NCI-H1417 (cell line): Measurements from ENCODE around the gene LGI2.

Experiments used
- DNase-seq, 3 experiments: peaks; one replicate each; lab custom pipeline; 2025; lab: John Stamatoyannopoulos, UW

The LGI2 gene

DNA sequence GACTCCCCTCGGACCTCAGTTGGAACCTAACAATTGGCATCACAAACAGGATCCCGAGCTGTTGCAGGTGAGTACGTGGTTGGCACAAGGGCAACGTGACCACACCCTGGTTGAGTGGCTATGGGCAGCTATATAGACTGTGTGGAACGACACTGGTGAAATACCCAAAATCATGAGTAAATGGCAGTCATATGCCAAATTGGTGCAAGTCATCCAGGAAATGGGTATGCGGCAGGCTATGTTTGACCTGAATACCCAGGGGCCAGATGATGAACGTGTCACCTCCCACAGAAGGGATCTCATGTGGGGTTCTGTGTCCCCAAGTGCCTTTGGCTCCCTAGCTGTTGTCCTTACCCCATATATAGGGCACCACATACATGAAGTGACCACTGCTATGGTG lies 64.7 kb downstream of the LGI2 start:
- DNase-seq = no peak

DNA sequence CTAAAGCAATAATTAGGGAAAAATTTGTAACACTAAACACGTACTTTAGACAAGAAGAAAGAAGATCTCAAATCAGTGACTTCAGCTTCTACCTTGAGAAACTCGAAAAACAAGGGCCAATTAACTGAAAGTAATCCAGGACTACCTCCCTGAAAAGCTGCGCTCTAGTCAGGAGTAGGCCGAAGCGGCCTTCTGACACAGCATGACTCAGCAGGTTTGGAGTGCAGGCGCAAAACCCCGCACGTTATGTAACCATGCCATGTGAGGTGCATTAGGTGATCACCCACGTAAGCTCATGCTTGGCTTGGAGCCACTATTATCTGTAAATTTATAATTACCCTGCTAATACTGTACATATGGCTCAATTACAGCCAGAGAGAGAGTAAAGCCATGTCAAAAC lies 65.1 kb downstream of the LGI2 start:
- peak in 2 of 3 experiments; percentile 4 to 24 for DNase-seq

DNA sequence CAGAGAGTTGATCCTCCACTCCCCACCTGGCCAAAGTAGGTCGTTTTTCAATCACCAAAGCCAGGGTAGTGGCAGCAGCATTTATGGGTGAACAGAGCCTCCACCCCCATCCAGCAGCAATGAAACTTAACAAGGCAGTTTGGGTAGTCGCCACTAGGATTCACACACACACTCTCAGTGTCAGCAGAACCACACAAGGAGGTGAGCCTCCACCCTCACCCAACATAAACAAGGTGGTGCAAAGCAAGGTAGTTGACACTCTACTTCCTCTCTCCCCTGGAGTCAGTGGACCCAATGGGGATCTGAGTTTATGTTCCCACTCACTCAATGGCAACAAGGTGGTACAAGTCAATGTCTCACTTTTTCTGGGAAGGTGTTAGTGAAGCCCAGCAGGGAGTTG lies 67.5 kb downstream of the LGI2 start:
- DNase-seq = no peak

DNA sequence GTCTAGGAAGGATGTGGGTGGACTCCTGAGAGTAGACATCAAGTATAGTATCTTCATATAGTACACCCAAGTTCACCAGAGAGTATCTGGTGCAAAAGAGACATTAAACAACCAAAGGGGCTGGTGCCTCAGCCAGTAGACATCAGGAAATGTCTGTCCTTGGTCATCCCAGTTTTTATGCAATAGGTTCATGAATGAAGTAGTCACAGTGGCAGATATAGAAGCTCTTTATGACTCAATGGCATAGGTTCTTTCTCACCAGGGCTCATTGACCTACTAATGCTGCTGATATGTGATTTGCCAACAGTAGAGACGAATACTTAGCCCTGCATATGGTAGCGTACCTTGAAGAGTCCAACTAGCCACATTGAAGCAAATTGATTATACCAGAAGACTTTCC lies 72.9 kb downstream of the LGI2 start:
- DNase-seq = no peak

DNA sequence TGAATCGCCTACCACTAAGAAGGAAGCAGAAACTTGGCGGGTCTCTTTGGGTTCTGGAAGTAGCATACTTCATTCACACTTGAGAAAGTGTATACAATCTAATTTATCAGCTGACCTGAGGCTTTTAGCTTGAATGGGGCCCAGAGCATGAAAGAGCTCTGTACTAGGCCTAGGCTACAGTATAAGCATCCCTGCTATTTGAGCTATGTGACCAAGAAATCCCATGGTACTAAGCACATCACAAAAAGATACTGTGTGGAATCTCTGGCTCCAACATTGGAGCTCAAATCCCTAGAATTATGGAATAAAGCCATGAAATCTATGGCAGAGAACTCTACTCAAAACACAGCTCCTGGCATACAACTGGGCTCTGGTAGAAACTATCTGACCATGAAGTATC lies 74.0 kb downstream of the LGI2 start:
- DNase-seq = no peak

DNA sequence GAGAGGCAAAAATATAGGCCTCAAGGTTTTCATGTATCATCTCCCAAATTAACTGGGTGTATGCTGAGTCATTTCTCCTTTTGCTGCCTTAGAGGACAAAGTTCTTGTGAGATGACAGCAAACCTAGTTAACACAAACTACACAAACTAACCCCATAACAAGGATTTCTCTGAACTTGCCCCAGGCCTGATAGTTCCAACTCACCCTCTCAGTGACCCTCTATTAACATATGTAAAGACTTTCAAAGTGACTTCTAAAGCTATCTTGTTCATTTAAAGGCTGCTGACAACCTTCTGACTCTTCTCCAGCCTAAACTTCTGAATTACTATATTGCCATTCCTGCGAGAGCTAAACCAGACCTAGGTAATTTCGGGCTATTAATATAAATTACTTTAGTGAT lies 74.7 kb downstream of the LGI2 start:
- DNase-seq = no peak

DNA sequence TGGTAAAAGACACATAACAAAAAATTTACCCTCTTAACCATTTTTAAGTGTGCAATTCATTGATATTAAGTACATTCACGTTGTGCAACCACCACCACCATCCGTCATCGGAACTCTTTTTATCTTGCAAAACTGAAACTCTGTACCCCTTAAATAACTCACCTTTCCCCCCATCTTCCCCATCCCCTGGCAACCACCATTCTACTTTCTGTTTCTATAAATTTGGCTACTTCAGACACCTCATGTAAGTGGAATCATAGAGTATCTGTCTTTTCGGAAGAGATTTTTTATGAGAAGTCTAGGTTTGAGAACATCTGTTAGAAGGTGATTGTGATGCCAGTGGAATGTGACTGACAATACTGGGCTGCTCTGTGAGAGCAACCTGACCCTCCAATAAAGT lies 78.1 kb downstream of the LGI2 start:
- no peak for DNase-seq

DNA sequence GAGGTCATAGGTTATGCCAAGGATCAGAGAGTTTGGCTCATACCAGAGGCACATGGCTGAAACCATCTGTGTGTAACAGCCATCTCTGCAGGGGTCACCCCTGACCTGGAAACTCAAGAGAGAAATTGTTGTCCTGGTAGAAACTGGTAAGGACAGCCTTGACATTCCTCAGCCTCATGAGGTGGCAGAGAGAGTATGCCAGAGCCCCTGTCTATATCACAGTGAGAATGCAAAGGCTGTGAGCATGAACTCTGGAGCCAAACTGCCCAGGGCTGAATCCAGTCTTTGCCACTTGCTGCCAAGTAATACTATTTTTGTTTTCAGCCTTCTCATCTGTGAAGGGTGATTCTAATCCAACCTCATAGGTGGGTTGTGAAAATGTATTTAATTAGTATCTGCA lies 80.8 kb downstream of the LGI2 start:
- DNase-seq = no peak
